BLaER1 (cell line): ENCODE measurements around the gene RAB19.

Source experiments
- H3K27ac ChIP-seq: shearing (Covaris generic); formaldehyde crosslinking; 2 replicates; pipeline ENCODE4 v1.8.1; 2022
- H3K27me3 ChIP-seq: shearing (Covaris generic); formaldehyde crosslinking; 2 replicates; pipeline ENCODE4 v1.8.1; 2022
- H3K36me3 ChIP-seq: shearing (Covaris generic); formaldehyde crosslinking; 2 replicates; pipeline ENCODE4 v1.8.1; 2022
- H3K4me1 ChIP-seq: shearing (Covaris generic); formaldehyde crosslinking; 2 replicates; pipeline ENCODE4 v1.8.1; 2022
- H3K4me2 ChIP-seq: shearing (Covaris generic); formaldehyde crosslinking; 2 replicates; pipeline ENCODE4 v1.8.1; 2022
- H3K4me3 ChIP-seq: shearing (Covaris generic); formaldehyde crosslinking; 2 replicates; pipeline ENCODE4 v1.8.1; 2022
- H3K9ac ChIP-seq: shearing (Covaris generic); formaldehyde crosslinking; 2 replicates; pipeline ENCODE4 v1.8.1; 2022
- H3K9me3 ChIP-seq: shearing (Covaris generic); formaldehyde crosslinking; 2 replicates; pipeline ENCODE4 v1.8.1; 2022
- H4K20me1 ChIP-seq: shearing (Covaris generic); formaldehyde crosslinking; 2 replicates; pipeline ENCODE4 v1.8.1; 2022
- Cebpa-rat ChIP-seq: shearing (Covaris generic); IDR thresholded peaks from 2 replicates; pipeline ENCODE4 v1.8.1; 2022

RAB19 gene

GRCh38 chr7:140383954-140384713, 19.7 kb upstream of the RAB19 start:
- Histone ChIP-seq H3K27ac (no peak overlapping the region), H3K9me3 (no peaks in the 10 kb centered on the region), H4K20me1 (peaks cover 58% of the 10 kb centered on the region), H3K27me3 (no peaks in the 10 kb centered on the region), H3K4me3 (no peak overlapping the region), H3K4me1 (peaks cover 8% of the 10 kb centered on the region), H3K4me2 (no peak overlapping the region), H3K36me3 (peaks cover 54% of the 10 kb centered on the region), H3K9ac (no peak overlapping the region)
- no peak for TF ChIP-seq Cebpa-rat

- Histone ChIP-seq H3K4me2 (no peak overlapping the region), H3K4me3 (no peak overlapping the region), H3K27ac (no peak overlapping the region), H3K9ac (no peak overlapping the region), H3K4me1 (peaks cover 16% of the 10 kb centered on the region), H4K20me1 (peaks cover 67% of the 10 kb centered on the region), H3K27me3 (no peaks in the 10 kb centered on the region), H3K9me3 (no peaks in the 10 kb centered on the region), H3K36me3 (peaks cover 45% of the 10 kb centered on the region)
- no peak for TF ChIP-seq Cebpa-rat
Observed at GRCh38 chr7:140384894-140385545, 18.8 kb upstream of the RAB19 start.

- Histone ChIP-seq H3K27me3 (peaks cover 3% of the 10 kb centered on the region; the same call in 1 of the 2 replicates), H3K4me3 (no peak overlapping the region), H4K20me1 (peaks cover 97% of the 10 kb centered on the region), H3K36me3 (peaks cover 30% of the 10 kb centered on the region), H3K27ac (no peak overlapping the region), H3K9me3 (no peaks in the 10 kb centered on the region), H3K9ac (no peak overlapping the region), H3K4me2 (peak overlapping the region; percentile 90), H3K4me1 (peaks cover 44% of the 10 kb centered on the region)
- TF ChIP-seq Cebpa-rat: no peak
Observed at GRCh38 chr7:140389445-140389844, 14.4 kb upstream of the RAB19 start.

GRCh38 chr7:140390034-140390433, 13.8 kb upstream of the RAB19 start:
- Histone ChIP-seq H4K20me1 (peaks cover 97% of the 10 kb centered on the region), H3K9ac (0 out of 2 replicates have a peak overlapping the region, but pooled peaks have one; percentile 9), H3K4me3 (peak overlapping the region; percentile 39), H3K27me3 (peaks cover 3% of the 10 kb centered on the region; the same call in 1 of the 2 replicates), H3K4me2 (peak overlapping the region; percentile 90), H3K36me3 (peaks cover 30% of the 10 kb centered on the region), H3K27ac (peak overlapping the region; percentile 47; the same call in 1 of the 2 replicates), H3K9me3 (no peaks in the 10 kb centered on the region), H3K4me1 (peaks cover 47% of the 10 kb centered on the region)
- no peak for TF ChIP-seq Cebpa-rat

GRCh38 chr7:140390466-140391190, 13.2 kb upstream of the RAB19 start:
- H3K4me3 ChIP-seq: peak overlapping the region; percentile 39
- H3K36me3 ChIP-seq: peaks cover 29% of the 10 kb centered on the region
- H3K27ac ChIP-seq: peak overlapping the region; percentile 47; the same call in 1 of the 2 replicates
- H3K9ac ChIP-seq: 0 out of 2 replicates have a peak overlapping the region, but pooled peaks have one; percentile 9
- H3K27me3 ChIP-seq: peaks cover 3% of the 10 kb centered on the region; the same call in 1 of the 2 replicates
- peaks cover 97% of the 10 kb centered on the region for H4K20me1 ChIP-seq
- 0 out of 2 replicates have a peak, but pooled peaks have one; percentile 14 for TF ChIP-seq Cebpa-rat
- H3K4me2 ChIP-seq: peak overlapping the region; percentile 90
- H3K4me1 ChIP-seq: peaks cover 47% of the 10 kb centered on the region
- no peaks in the 10 kb centered on the region for H3K9me3 ChIP-seq

GRCh38 chr7:140391634-140392033, 12.2 kb upstream of the RAB19 start:
- H3K36me3 ChIP-seq: peaks cover 21% of the 10 kb centered on the region
- TF ChIP-seq Cebpa-rat: no peak
- peaks cover 97% of the 10 kb centered on the region for H4K20me1 ChIP-seq
- H3K9ac ChIP-seq: no peak overlapping the region
- H3K27me3 ChIP-seq: peaks cover 3% of the 10 kb centered on the region; the same call in 1 of the 2 replicates
- no peak overlapping the region for H3K27ac ChIP-seq
- peaks cover 55% of the 10 kb centered on the region for H3K4me1 ChIP-seq
- H3K4me3 ChIP-seq: no peak overlapping the region
- H3K9me3 ChIP-seq: no peaks in the 10 kb centered on the region
- H3K4me2 ChIP-seq: peak overlapping the region; percentile 90

GRCh38 chr7:140393756-140394306, 10.0 kb upstream of the RAB19 start:
- no peak overlapping the region for H3K4me3 ChIP-seq
- H3K27ac ChIP-seq: no peak overlapping the region
- no peak overlapping the region for H3K4me2 ChIP-seq
- peaks cover 3% of the 10 kb centered on the region; the same call in 1 of the 2 replicates for H3K27me3 ChIP-seq
- TF ChIP-seq Cebpa-rat: no peak
- no peaks in the 10 kb centered on the region for H3K9me3 ChIP-seq
- no peak overlapping the region for H3K9ac ChIP-seq
- peaks cover 14% of the 10 kb centered on the region for H3K36me3 ChIP-seq
- peaks cover 64% of the 10 kb centered on the region for H3K4me1 ChIP-seq
- peaks cover 87% of the 10 kb centered on the region for H4K20me1 ChIP-seq

- Histone ChIP-seq H3K9ac (peak within 1 kb of the TSS; percentile 93), H3K36me3 (peaks cover 10% of the 10 kb centered on the region), H3K4me2 (peak within 1 kb of the TSS; percentile 66), H3K9me3 (no peaks in the 10 kb centered on the region), H4K20me1 (peaks cover 44% of the 10 kb centered on the region), H3K4me1 (peaks cover 26% of the 10 kb centered on the region), H3K27me3 (no peaks in the 10 kb centered on the region), H3K27ac (peak within 1 kb of the TSS; percentile 85), H3K4me3 (peak within 1 kb of the TSS; percentile 95)
- TF ChIP-seq Cebpa-rat: no peak
Observed at GRCh38 chr7:140397784-140398750, 5.8 kb upstream of the RAB19 start, which contains the start of gene SLC37A3. SLC37A3 (minus strand) TSS chr7:140398530; CDS start chr7:140382526, 16,004 bp downstream.
